HG02798 (cell line): ENCODE data around the gene RTN4RL1.
"Not testable (repeated sequence)": the region's sequence is repeated elsewhere in the genome, so short reads cannot be mapped to it uniquely, and the experiment has no call there.

Source experiments
- ATAC-seq: cut with Tn5 transposase; IDR thresholded peaks from one replicate; pipeline ENCODE4 v1.9.1; 2021; ENCODE audit warnings: mild to moderate bottlenecking; ENCODE audit not compliant: unreplicated experiment, poor library complexity

Gene RTN4RL1

DNA sequence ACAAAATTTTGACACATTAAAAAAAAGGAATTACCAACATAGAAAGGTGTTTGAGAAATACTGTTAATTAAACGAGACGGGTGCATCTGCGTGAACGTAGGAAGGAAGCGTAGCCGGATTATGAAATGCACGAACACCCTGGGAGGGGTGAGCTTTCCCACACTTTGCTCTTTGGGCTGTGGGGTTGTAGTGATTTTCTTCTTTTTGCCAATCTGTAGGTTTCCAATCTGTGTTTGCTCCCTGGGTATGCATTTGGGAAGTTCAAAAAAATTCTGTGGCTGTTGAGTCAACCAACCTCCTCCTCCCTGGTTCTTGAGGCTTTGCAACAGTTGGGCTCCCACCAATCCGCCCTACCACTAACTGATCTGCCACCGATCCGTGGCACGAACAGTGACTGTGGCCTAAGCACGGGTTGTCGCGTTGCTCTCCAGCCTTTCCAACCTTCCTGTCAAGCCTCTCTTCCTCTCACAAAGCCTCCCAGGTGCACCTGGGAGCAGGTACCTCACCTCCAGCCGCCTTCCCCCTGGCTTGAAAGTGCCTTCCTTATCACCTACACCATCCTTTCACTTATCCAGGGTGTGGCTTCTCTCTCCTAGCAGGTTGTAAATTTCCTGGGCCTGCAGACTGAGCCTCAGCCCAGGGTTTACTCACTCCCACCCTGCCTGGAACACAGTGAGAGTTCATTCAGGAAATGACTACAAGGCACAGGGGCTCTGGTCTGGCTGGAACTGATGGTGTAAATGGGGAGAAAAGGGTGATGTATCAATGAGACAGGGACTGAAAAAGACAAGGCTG lies 16.6 kb downstream of the RTN4RL1 start:
- ATAC-seq = no peak

- ATAC-seq = no peak
Observed at GRCh38 chr17:2004435-2004952, 20.6 kb downstream of the RTN4RL1 start.

DNA sequence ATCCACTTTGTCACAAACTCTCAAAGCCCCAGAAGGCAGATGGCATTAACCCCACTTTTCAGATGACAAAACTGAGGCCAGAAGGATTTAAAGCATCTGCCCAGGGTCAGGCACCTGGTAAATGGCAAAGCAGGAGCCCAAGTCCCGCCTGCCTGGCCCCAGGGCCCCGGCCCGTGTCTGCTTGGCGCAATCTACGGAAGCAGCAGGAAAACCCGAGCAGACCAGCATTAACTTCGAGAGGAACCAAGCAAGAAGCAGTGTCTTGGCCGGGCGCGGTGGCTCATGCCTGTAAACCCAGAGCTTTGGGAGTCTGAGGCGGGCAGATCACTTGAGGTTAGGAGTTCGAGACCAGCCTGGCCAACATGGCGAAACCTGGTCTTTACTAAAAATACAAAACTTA lies 21.6 kb downstream of the RTN4RL1 start:
- no peak for ATAC-seq

DNA sequence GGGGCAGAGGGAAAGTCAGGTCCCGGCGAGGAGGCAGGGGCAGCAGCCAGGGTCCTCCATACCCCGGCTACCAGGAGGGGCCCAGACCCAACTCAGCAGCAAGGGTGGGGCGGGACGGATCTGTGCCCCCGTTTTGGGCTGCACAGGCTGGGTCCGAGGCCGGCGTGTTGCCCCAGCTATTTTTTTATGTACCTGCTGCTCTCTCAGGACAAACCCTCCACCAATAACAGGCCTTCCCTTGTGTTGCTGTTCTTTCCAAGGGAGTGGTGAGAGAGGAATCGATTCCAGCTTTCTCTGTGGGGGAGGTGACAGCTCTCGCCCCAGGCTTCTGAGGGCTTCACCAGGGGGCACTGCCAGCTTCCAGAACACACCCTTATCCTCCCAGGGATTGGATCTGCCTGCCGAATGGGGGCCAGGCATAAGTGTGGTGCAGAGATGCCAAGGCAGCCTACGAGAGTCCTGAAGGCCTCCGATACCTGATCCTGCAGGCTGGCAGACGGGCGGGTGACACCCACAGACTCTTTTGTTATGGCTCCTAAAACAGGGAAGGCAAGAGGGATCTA lies 22.3 kb downstream of the RTN4RL1 start:
- no peak for ATAC-seq

DNA sequence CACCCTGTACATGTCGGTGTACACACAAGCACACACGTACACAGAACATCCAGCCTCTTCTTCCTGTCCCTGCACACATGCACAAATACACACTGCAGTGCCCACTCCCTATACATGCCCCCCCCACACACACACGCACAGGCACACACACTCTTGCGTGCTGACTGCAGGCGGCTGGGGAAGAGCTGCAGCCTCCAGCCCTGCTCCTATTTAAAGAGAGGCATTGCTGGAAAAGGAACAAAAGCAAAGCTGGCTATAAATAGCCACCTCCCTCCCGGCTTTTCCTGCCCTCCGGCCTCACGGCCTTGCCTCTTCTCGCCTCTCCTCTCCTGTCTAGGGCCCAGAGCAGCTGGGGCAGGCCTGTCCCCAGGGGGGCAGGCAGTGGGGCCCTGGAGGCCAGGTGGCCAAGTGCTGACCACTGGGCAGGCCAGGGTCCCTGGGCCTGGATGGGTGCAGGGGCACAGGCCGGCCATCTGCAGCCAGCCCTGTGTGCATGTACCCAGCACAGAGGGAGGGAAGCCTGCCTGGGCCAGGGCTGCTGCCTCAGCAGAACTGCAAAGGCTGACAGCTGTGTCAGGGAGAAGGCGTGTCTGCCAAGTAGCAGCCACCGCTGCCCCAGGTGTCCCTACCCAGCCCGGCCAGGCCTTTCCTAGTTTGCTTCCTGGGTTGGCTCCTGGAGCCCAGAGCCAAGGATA lies 25.4 kb downstream of the RTN4RL1 start:
- ATAC-seq = no peak

- ATAC-seq = no peak
Observed at GRCh38 chr17:1997927-1998742, 27.0 kb downstream of the RTN4RL1 start.

- no peak for ATAC-seq
Observed at GRCh38 chr17:1997289-1997926, 27.7 kb downstream of the RTN4RL1 start.

GRCh38 chr17:1996800-1997288 lies 28.3 kb downstream of the RTN4RL1 start:
- ATAC-seq = no peak

DNA sequence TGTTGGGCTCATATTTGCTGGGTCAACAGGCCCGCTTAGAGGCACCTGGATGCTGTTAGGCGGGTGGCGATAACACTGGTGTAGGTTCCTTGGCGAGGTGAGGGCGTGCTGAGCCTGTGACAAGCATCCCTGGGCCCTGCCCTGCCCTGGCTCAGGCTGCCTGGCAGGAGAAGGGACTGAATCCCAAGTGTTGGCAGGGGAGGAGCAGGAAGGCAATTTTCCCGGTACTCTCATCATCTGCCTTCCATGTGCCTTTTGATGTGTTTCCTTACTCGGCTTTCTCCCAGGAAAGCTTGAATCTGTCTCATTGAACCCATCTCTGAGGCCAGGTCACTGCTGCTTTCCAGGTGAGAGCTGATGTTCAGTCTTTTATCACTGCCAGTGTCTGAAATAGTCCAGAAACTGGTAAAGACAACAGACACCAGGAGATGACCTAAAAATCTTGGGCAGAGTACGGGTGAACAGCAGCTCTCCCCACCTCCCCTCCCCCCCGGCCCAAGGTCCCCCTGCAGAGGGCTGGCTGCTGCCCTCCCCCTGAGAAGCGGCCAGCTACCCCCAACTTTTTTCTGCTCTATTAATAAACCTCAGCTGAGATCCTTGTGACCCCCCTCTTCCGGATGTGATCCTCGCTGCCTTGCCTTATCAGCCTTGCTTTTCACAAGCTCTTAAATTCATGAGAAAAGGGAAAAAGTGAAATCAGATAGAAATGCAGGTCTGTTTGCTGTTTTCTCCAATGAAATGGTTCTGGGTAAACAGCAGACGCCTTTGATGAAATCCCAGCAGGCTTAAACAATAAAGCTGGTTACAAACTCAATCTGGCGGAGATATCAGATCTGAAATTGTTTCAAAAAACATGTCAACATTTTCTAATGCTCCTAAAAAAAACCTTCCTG lies 29.0 kb downstream of the RTN4RL1 start:
- no peak for ATAC-seq

DNA sequence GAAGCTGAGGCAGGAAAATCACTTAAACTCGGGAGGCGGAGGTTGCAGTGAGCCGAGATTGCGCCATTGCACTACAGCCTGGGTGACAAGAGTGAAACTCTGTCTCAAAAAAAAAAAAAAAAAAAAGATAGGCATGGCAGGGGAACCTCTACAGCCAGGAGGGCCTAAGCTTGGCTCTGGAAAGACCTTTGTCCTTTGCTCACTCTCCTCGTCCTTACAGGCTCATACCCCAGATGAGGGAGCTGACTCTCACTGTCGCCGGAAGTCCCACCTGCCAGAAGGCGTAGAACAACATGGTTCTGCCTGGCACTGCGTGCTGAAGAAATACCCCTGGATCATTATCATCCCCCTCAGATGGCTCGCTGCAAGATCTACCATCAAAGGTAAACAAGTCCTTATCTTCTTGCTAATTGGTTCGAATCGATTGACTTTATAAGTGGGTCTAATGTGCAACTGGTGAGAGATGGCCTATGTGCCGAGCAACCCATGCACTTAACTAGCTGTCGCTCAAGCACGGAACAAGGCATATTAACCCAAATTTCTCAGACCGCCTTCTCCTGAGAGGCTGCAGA lies 29.7 kb downstream of the RTN4RL1 start:
- ATAC-seq = no peak

- ATAC-seq = no peak
Observed at GRCh38 chr17:1994707-1995106, 30.4 kb downstream of the RTN4RL1 start.

- ATAC-seq = no peak
Observed at GRCh38 chr17:1992541-1992940, 32.6 kb downstream of the RTN4RL1 start.

GRCh38 chr17:1989135-1989534 lies 36.0 kb downstream of the RTN4RL1 start:
- no peak for ATAC-seq

DNA sequence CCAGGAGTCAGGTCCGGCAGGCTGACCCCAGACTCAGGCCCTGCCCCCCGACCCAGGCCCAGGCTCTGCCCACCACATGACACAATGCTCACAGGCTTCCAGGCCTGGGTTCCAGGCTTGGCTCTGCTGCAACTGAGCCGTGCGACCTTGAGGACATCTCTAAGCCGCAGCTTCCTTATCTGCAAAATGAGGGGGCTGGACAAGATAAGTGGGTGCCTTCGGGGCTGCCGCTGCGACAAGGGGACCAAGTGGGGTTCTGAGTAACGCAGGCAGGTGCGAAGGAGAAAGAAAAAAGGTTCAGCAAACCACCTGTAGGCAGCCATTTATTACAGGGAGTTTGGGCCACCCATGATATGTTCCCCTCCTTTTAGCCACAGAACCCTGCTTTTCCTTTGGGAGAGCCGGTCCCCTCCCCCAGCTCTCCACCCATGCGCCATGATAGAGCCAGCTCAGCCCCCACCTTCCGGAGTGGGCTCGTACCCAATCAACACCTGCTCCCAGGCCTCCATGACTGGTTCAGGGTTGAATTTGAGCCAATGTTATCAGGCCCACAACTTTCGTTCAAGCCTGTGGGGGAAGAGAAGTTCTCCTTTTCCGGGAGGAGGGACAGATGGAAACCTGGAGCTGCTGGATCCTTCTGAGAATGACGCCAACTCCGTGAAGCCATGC lies 38.2 kb downstream of the RTN4RL1 start:
- ATAC-seq = no peak

DNA sequence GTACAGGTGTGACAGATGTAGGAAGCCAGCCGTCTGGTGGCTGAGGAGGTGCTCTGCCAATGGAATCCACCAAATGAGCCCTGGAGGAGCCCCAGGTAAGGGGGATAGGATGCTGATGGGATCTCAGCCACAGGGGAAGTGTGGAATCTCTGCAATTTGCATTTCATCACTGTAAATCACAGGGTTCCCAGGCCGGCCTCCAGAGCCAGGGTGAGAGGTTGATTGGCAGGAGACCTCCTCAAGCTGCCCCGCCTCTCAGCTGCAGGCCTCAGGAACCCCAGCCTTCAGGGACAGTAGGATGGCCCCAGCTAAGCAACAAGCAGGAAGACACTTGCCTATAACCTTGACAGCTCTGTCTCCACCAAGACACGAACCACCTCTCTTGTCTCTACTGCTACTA lies 39.4 kb downstream of the RTN4RL1 start:
- no peak for ATAC-seq

- no peak for ATAC-seq
Observed at GRCh38 chr17:1985093-1985492, 40.0 kb downstream of the RTN4RL1 start.

- not testable (repeated sequence) for ATAC-seq
Observed at GRCh38 chr17:1982793-1983366, 42.3 kb downstream of the RTN4RL1 start.
